WTC11 (cell line): ENCODE measurements around the gene MMP8. TPM values are rescaled to one million over a fixed set of nuclear protein-coding genes. Genes with fewer than 3 reads are reported as not detected.

Experiments used
- ATAC-seq: fragments of 200-7000 bp; cut with Tn5 transposase; 2 replicates; pipeline ENCODE4 v1.10.0; 2021; ENCODE audit warnings: mild to moderate bottlenecking, moderate library complexity
- CTCF ChIA-PET: fragments of 300-600 bp; sonication (Branson Sonifier 250); formaldehyde crosslinking; loops from one replicate; lab custom pipeline; 2021; ENCODE audit warnings: antibody characterized with exemption; lab: Charles Lee
- POLR2A ChIA-PET: fragments of 350-600 bp; sonication (Branson Sonifier 250); formaldehyde crosslinking; loops from one replicate; lab custom pipeline; 2021; ENCODE audit warnings: antibody characterized with exemption; lab: Charles Lee
- DNase-seq: peaks from one replicate; pipeline ENCODE4 v3.0.0; 2021; ENCODE audit warnings: low spot score
- H3K27ac Mint-ChIP-seq: 2 replicates; pipeline ENCODE4 v1.8.0; 2021; ENCODE audit warnings: mixed read lengths
- H3K27me3 Mint-ChIP-seq: 2 replicates; pipeline ENCODE4 v1.8.0; 2021; ENCODE audit warnings: low read depth, mild to moderate bottlenecking, moderate library complexity, mixed read lengths
- H3K36me3 Mint-ChIP-seq: 2 replicates; pipeline ENCODE4 v1.8.0; 2021; ENCODE audit warnings: mixed read lengths
- H3K4me1 Mint-ChIP-seq: 2 replicates; pipeline ENCODE4 v1.8.0; 2022; ENCODE audit warnings: mixed read lengths
- H3K4me3 Mint-ChIP-seq: 2 replicates; pipeline ENCODE4 v1.8.0; 2021; ENCODE audit warnings: mild to moderate bottlenecking, moderate library complexity, mixed read lengths
- H3K9me3 Mint-ChIP-seq: 2 replicates; pipeline ENCODE4 v1.8.0; 2021; ENCODE audit warnings: mixed read lengths
- FOXP1 ChIP-seq: sonication (generic); formaldehyde crosslinking; IDR thresholded peaks from 2 replicates; pipeline ENCODE4 v1.8.0; 2022; ENCODE audit warnings: missing genetic modification reagents, mild to moderate bottlenecking, moderate library complexity, borderline replicate concordance
- HMGA2 ChIP-seq: fragments of 250-450 bp; sonication (Bioruptor Pico); IDR thresholded peaks from 2 replicates; pipeline ENCODE4 v1.4.0; 2021; ENCODE audit warnings: mild to moderate bottlenecking, moderate library complexity
- MXD4 ChIP-seq: fragments of 250-450 bp; sonication (Bioruptor Pico); IDR thresholded peaks from 2 replicates; pipeline ENCODE4 v1.8.0; 2021; ENCODE audit warnings: mild to moderate bottlenecking, moderate library complexity, borderline replicate concordance
- TP53 ChIP-seq: sonication (generic); formaldehyde crosslinking; IDR thresholded peaks from 2 replicates; pipeline ENCODE4 v1.8.1; 2023; ENCODE audit warnings: mild to moderate bottlenecking, missing genetic modification reagents
- ZNF232 ChIP-seq: sonication (generic); formaldehyde crosslinking; IDR thresholded peaks from 2 replicates; pipeline ENCODE4 v1.8.0; 2022; ENCODE audit warnings: mild to moderate bottlenecking, missing genetic modification reagents
- total RNA-seq: library from RNA; stranded (reverse); gene quantifications from 3 replicates; pipeline ENCODE4 v1.2.3, GENCODE V29; 2021
- TF ChIP-seq, protein P1 (sequence below): sonication (generic); formaldehyde crosslinking; IDR thresholded peaks from 2 replicates; pipeline ENCODE4 v1.8.0; 2023; ENCODE audit warnings: mild to moderate bottlenecking, missing genetic modification reagents
- TF ChIP-seq, protein P2 (sequence below): sonication (generic); formaldehyde crosslinking; IDR thresholded peaks from 2 replicates; pipeline ENCODE4 v1.8.1; 2022; ENCODE audit warnings: low read depth, missing genetic modification reagents, borderline replicate concordance
- TF ChIP-seq, protein P3 (sequence below): fragments of 200-600 bp; IDR thresholded peaks from 2 replicates; pipeline ENCODE4 v1.8.0; 2022; ENCODE audit warnings: antibody characterized with exemption
- TF ChIP-seq, protein P4 (sequence below): fragments of 250-450 bp; sonication (Bioruptor Pico); IDR thresholded peaks from 2 replicates; pipeline ENCODE4 v1.8.0; 2021; ENCODE audit warnings: mild to moderate bottlenecking
- TF ChIP-seq, protein P5 (sequence below): sonication (generic); formaldehyde crosslinking; IDR thresholded peaks from 2 replicates; pipeline ENCODE4 v1.8.0; 2022; ENCODE audit warnings: missing genetic modification reagents
- TF ChIP-seq, protein P6 (sequence below): sonication (generic); formaldehyde crosslinking; IDR thresholded peaks from 2 replicates; pipeline ENCODE4 v1.8.1; 2023; ENCODE audit warnings: mild to moderate bottlenecking, missing genetic modification reagents
- TF ChIP-seq, protein P7 (sequence below): sonication (generic); formaldehyde crosslinking; IDR thresholded peaks from 2 replicates; pipeline ENCODE4 v1.8.0; 2023; ENCODE audit warnings: missing genetic modification reagents

Gene MMP8
- total RNA-seq, 1 experiment from 2014 or later, result not detected

DNA sequence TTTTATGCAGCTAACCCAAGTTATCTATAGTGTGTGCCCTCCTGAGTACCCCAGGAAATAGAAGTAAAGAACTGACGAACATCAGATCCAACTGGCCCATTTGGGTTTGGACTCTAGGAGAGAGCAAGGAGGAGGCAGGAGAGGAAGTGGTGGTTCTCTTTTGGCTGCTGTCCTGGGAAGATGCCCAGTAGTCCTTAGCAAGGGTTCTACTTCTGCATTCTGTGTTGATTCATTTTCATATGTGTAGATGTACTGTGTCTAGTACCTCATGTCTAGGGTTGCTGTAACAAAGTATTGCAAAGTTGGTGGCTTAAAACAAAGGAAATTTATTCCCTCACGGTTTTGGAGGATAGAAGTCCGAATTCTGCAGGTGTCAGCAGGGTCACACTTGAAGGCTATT, 12.6 kb downstream of the MMP8 start:
- H3K27me3 Mint-ChIP-seq, result no peaks in the 10 kb centered on the region
- H3K27ac Mint-ChIP-seq, result no peak overlapping the region
- no peaks in the 10 kb centered on the region for H3K36me3 Mint-ChIP-seq
- POLR2A ChIA-PET, result no interaction called here
- ATAC-seq (no peak), DNase-seq (no peak)
- no peak overlapping the region for H3K4me3 Mint-ChIP-seq
- CTCF ChIA-PET, result no interaction called here
- H3K9me3 Mint-ChIP-seq, result no peaks in the 10 kb centered on the region
- no peaks in the 10 kb centered on the region for H3K4me1 Mint-ChIP-seq
- TF ChIP-seq, protein P1, sequence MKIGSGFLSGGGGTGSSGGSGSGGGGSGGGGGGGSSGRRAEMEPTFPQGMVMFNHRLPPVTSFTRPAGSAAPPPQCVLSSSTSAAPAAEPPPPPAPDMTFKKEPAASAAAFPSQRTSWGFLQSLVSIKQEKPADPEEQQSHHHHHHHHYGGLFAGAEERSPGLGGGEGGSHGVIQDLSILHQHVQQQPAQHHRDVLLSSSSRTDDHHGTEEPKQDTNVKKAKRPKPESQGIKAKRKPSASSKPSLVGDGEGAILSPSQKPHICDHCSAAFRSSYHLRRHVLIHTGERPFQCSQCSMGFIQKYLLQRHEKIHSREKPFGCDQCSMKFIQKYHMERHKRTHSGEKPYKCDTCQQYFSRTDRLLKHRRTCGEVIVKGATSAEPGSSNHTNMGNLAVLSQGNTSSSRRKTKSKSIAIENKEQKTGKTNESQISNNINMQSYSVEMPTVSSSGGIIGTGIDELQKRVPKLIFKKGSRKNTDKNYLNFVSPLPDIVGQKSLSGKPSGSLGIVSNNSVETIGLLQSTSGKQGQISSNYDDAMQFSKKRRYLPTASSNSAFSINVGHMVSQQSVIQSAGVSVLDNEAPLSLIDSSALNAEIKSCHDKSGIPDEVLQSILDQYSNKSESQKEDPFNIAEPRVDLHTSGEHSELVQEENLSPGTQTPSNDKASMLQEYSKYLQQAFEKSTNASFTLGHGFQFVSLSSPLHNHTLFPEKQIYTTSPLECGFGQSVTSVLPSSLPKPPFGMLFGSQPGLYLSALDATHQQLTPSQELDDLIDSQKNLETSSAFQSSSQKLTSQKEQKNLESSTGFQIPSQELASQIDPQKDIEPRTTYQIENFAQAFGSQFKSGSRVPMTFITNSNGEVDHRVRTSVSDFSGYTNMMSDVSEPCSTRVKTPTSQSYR (CRISPR knock-in tag), result no peak
- TF ChIP-seq, protein P2, sequence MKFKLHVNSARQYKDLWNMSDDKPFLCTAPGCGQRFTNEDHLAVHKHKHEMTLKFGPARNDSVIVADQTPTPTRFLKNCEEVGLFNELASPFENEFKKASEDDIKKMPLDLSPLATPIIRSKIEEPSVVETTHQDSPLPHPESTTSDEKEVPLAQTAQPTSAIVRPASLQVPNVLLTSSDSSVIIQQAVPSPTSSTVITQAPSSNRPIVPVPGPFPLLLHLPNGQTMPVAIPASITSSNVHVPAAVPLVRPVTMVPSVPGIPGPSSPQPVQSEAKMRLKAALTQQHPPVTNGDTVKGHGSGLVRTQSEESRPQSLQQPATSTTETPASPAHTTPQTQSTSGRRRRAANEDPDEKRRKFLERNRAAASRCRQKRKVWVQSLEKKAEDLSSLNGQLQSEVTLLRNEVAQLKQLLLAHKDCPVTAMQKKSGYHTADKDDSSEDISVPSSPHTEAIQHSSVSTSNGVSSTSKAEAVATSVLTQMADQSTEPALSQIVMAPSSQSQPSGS (CRISPR knock-in tag), result no peak
- TF ChIP-seq ZNF232 (CRISPR knock-in tag), result no peak
- TF ChIP-seq, protein P3, sequence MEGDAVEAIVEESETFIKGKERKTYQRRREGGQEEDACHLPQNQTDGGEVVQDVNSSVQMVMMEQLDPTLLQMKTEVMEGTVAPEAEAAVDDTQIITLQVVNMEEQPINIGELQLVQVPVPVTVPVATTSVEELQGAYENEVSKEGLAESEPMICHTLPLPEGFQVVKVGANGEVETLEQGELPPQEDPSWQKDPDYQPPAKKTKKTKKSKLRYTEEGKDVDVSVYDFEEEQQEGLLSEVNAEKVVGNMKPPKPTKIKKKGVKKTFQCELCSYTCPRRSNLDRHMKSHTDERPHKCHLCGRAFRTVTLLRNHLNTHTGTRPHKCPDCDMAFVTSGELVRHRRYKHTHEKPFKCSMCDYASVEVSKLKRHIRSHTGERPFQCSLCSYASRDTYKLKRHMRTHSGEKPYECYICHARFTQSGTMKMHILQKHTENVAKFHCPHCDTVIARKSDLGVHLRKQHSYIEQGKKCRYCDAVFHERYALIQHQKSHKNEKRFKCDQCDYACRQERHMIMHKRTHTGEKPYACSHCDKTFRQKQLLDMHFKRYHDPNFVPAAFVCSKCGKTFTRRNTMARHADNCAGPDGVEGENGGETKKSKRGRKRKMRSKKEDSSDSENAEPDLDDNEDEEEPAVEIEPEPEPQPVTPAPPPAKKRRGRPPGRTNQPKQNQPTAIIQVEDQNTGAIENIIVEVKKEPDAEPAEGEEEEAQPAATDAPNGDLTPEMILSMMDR, result no peak

DNA sequence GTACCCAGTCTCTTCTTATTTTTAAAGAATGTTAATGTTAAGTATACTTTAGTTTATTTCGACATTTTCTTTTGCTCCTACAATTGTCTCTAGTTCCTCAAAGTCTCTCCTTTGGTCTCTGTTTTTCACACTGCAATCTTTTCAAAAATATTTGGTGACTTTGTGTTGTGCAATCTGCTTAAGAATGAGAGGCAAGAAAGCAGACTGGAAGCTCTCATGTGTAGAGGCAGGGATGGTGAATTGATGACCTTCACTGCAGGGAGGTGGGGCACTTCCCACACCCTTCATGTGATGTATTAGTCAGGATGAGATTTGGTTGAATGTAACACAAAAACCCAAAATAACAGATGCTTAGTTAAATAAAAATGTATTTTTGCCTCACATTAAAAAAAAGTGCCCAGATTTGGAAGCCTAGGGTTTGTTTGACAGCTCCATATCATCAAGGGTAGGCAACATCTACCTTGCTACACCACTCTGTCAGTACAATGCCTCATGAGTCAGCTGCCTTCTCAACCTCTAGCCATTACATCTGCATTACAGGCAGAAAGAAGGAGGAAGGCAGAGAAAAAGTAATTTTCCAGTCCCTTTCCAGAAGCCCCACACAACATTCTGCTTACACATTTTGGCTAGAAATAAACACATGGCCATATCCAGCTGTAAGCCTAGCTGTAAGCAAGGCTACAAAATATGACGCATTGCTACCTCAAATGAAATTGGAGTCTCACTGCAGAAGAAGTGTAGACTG, 15.4 kb downstream of the MMP8 start:
- CTCF ChIA-PET, result interaction anchor here (1.5 kb wide), 1 partner anchor 101 kb away, joined by 3 read pairs; no protein-coding TSS in a partner anchor
- no peak for ATAC-seq

DNA sequence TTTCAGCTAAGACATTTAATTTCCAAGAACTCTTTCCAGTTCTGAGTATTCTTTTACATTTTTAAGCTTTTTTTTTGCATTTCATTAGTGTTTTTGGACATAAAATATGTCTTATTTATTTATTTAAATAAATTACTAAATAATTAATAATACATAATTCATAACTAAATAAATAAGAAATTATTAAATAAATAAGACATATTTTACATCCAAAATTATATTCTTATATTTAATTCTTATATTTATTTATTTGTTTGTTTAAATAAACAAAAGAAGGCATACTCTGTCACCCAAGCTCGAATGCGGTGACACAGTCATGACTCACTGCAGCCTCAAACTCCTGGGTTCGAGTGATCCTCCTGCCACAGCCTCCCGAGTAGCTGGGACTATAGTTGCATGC, 16.1 kb downstream of the MMP8 start:
- DNase-seq (no peak), ATAC-seq (no peak)
- no peaks in the 10 kb centered on the region for H3K36me3 Mint-ChIP-seq
- H3K4me1 Mint-ChIP-seq, result no peaks in the 10 kb centered on the region
- ChIA-PET POLR2A (no interaction called here), CTCF (interaction anchor here (0.5 kb wide), 1 partner anchor 263 kb away, joined by 3 read pairs; no protein-coding TSS in a partner anchor)
- H3K9me3 Mint-ChIP-seq, result no peaks in the 10 kb centered on the region
- no peaks in the 10 kb centered on the region for H3K27me3 Mint-ChIP-seq
- TF ChIP-seq FOXP1 (CRISPR knock-in tag), result no peak
- TF ChIP-seq HMGA2 (CRISPR knock-in tag), result peak; percentile 96
- no peak overlapping the region for H3K27ac Mint-ChIP-seq
- no peak overlapping the region for H3K4me3 Mint-ChIP-seq

More for the DNA sequence above, 15.4 kb downstream of the MMP8 start:
- Mint-ChIP-seq H3K9me3 (no peaks in the 10 kb centered on the region), H3K27me3 (no peaks in the 10 kb centered on the region), H3K4me3 (no peak overlapping the region), H3K4me1 (no peaks in the 10 kb centered on the region), H3K36me3 (no peaks in the 10 kb centered on the region)
- POLR2A ChIA-PET, result no interaction called here
- DNase-seq, result no peak
- TF ChIP-seq, protein P4, sequence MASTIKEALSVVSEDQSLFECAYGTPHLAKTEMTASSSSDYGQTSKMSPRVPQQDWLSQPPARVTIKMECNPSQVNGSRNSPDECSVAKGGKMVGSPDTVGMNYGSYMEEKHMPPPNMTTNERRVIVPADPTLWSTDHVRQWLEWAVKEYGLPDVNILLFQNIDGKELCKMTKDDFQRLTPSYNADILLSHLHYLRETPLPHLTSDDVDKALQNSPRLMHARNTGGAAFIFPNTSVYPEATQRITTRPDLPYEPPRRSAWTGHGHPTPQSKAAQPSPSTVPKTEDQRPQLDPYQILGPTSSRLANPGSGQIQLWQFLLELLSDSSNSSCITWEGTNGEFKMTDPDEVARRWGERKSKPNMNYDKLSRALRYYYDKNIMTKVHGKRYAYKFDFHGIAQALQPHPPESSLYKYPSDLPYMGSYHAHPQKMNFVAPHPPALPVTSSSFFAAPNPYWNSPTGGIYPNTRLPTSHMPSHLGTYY (CRISPR knock-in tag), result no peak
- TF ChIP-seq TP53 (CRISPR knock-in tag), result no peak
- TF ChIP-seq, all 79 proteins: peak for 0
- no peak overlapping the region for H3K27ac Mint-ChIP-seq

DNA sequence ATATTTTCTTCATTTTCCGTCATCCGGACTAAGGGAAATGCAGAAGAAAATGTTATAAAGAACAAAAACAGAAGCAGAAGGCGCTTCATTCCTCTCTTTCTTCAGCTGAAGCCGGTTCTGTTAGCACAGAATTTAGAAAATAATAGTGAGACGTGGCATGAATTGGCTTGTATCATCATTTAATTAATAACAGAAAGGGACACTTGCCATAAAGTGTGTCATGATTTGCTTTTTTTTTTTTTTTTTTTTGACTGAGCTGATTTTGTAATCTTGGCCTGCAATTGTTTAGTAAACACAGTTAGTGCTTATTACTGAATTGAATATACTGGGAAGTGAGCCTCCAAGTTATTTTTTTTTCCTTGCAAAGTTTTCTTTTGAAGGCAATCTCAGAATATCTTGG, 19.1 kb downstream of the MMP8 start, which contains the start of gene MMP27:
TSS of gene MMP27 (minus strand) at position 144 of the 400 bp plus-strand sequence. CDS start at position 89, 55 bp downstream.
- H3K9me3 Mint-ChIP-seq, result no peaks in the 10 kb centered on the region
- no peak within 1 kb of the TSS for H3K4me3 Mint-ChIP-seq
- CTCF ChIA-PET, result interaction anchor here (0.6 kb wide), 1 partner anchor 315 kb away, joined by 3 read pairs; no protein-coding TSS in a partner anchor
- DNase-seq (no peak), ATAC-seq (no peak)
- no peaks in the 10 kb centered on the region for H3K36me3 Mint-ChIP-seq
- POLR2A ChIA-PET, result no interaction called here
- no peak within 1 kb of the TSS; the same call in 1 of the 2 replicates for H3K27ac Mint-ChIP-seq
- no peaks in the 10 kb centered on the region for H3K27me3 Mint-ChIP-seq
- no peaks in the 10 kb centered on the region for H3K4me1 Mint-ChIP-seq
- TF ChIP-seq, protein P5, sequence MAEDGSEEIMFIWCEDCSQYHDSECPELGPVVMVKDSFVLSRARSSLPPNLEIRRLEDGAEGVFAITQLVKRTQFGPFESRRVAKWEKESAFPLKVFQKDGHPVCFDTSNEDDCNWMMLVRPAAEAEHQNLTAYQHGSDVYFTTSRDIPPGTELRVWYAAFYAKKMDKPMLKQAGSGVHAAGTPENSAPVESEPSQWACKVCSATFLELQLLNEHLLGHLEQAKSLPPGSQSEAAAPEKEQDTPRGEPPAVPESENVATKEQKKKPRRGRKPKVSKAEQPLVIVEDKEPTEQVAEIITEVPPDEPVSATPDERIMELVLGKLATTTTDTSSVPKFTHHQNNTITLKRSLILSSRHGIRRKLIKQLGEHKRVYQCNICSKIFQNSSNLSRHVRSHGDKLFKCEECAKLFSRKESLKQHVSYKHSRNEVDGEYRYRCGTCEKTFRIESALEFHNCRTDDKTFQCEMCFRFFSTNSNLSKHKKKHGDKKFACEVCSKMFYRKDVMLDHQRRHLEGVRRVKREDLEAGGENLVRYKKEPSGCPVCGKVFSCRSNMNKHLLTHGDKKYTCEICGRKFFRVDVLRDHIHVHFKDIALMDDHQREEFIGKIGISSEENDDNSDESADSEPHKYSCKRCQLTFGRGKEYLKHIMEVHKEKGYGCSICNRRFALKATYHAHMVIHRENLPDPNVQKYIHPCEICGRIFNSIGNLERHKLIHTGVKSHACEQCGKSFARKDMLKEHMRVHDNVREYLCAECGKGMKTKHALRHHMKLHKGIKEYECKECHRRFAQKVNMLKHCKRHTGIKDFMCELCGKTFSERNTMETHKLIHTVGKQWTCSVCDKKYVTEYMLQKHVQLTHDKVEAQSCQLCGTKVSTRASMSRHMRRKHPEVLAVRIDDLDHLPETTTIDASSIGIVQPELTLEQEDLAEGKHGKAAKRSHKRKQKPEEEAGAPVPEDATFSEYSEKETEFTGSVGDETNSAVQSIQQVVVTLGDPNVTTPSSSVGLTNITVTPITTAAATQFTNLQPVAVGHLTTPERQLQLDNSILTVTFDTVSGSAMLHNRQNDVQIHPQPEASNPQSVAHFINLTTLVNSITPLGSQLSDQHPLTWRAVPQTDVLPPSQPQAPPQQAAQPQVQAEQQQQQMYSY (CRISPR knock-in tag), result no peak
- TF ChIP-seq MXD4, result no peak
- TF ChIP-seq, protein P6, sequence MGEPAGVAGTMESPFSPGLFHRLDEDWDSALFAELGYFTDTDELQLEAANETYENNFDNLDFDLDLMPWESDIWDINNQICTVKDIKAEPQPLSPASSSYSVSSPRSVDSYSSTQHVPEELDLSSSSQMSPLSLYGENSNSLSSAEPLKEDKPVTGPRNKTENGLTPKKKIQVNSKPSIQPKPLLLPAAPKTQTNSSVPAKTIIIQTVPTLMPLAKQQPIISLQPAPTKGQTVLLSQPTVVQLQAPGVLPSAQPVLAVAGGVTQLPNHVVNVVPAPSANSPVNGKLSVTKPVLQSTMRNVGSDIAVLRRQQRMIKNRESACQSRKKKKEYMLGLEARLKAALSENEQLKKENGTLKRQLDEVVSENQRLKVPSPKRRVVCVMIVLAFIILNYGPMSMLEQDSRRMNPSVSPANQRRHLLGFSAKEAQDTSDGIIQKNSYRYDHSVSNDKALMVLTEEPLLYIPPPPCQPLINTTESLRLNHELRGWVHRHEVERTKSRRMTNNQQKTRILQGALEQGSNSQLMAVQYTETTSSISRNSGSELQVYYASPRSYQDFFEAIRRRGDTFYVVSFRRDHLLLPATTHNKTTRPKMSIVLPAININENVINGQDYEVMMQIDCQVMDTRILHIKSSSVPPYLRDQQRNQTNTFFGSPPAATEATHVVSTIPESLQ (CRISPR knock-in tag), result no peak
- TF ChIP-seq, protein P7, sequence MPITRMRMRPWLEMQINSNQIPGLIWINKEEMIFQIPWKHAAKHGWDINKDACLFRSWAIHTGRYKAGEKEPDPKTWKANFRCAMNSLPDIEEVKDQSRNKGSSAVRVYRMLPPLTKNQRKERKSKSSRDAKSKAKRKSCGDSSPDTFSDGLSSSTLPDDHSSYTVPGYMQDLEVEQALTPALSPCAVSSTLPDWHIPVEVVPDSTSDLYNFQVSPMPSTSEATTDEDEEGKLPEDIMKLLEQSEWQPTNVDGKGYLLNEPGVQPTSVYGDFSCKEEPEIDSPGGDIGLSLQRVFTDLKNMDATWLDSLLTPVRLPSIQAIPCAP (CRISPR knock-in tag), result no peak
